ENCODE data around the gene BAX.
A peak's percentile ranks its signal among the peaks of the same experiment; 100 is the strongest.

BAX gene

DNA sequence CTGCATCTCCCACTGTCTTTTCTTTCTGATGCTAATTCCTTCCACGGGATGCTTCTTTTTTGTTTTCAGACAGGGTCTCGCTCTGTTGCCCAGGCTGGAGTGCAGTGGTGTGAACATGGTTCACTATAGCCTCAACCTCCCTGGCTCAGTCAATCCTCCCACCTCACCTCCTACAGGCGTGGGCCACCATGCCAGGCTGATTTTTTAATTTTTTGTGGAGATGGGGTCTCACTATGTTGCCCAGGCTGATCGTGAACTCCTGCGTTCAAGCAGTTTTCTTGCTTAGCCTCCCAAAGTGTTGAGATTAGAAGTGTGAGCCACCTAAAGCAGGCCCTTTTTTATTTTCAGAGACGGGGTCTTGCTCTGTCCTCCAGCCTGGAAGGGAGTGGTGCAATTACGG, 33.6 kb downstream of the BAX start:
- DNase-seq, result no peak

DNA sequence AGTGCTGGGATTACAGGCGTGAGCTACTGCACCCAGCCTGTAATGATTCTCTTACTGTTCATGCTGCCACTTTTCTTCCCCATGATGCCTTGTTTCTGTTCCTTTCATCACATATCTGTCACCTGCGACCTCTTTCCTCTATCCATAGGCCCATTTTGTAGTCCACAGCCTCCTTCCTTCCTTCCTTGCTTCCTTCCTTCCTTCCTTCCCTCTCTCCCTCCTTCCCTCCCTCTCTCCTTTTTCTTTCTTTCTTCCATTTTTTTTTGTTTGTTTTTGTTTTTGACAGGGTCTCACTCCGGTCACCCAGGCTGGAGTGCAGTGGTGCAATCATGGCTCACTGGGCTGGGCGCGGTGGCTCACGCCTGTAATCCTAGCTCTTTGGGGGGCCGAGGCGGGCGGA, 34.2 kb downstream of the BAX start:
- no peak for DNase-seq

DNA sequence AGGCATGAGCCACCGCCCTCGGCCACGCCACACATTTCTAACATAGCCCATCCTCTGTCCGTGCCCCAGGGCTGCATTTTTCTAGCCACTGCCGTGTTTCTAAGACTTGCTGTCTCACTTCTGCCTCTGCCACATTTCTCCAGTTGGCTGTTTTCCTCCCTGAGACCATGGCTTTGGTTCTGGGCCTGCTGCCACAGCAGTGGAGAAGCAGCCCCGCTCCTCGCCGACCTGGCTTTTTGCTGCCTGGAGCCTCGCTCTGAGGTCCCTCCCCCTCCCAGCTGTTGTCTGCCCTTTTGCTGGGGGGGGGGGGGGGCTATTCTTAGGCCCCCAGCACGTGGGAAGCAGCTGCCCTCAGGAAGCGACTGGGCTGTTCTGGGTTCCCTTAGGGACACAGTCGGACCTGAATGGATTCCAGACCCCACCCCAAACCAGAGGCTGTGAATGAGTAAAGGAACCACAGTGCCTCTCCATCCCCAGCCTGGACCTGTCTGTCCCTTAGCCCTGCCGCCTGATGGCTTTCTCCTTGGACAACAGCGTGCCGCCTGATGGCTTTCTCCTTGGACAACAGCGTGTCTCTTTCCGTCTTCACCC, 35.1 kb downstream of the BAX start:
- DNase-seq, result no peak

DNA sequence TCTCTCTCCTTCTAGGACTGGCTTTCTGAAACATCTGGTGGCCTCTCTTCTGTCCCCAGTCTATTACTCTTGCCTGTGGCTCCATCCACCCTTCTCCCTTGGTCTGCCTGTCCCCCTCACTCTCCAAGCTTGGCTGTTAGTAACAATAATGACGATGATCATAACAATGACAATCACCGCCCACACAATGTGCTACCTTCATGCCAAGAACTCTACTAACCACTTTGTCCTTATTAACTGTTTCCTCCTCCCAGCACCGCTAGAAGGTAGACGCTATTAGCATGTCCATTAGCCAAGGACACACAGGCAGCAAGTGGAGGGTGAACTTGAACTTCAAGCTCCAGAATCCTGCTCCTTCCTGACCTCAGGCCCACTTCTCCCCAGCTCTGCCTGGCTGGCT, 35.7 kb downstream of the BAX start:
- no peak for DNase-seq

DNA sequence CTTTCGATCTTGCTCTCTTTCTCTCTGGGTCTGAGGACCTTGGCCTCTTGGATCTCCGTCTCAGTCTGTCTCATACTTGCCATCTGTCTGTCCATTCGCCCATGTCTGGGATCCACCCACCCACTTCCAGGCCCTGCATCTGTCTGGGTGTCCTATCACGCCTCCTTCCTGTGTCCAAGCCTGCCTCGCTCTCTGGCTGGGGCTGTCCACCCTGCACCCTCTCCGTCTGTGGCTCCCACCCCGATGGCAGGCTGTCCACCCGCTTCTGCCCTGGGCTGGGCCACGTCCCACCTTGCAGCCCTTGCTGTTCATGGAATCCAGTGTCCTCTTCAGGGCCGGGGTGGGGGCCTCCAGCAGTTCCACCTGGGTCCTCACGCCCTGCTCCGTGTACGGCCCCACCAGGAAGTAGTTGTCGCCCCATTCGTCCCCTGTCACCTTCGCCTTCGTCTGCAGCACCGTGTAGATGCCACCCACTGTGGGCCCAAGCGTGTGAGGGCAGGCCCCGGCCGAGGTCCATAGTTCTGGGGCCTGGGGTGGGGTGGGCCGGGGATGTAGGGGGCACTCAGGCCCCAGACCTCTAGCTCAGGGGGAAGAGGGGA, 36.4 kb downstream of the BAX start:
- no peak for DNase-seq

DNA sequence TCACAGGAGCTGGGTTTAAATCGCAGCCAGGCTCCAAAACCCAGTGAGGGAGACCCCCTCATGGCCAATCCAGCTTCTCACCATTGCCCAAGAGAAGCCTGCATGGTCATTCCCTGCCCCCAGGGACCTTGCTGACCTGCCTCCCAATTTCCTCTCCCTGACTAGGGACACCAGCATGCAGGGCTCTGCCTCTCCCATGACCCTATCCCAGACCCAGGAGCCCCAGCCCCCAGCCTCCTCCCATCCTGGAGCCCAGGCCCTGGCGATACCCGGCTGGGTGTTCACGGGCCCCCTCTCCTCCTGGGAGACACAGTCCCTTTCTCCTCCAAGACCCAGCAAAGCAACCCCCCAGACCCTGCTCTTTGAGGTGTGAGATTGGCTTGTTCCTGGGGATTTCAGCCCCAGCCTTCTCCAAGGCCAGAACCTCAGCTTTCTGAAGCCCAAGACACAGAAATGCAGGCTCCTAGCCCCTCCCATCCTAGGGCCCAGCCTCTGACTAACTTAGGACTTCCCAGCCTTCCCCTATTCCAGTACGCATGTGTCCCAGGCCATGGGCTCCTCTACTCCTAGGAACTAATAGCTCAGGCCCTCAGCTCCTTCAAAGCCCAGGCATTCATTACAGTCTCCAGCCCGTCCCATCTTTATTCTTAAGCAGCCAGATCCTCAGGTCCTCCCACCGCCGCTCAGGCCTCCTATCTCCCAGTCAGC, 37.4 kb downstream of the BAX start:
- DNase-seq, result no peak

DNA sequence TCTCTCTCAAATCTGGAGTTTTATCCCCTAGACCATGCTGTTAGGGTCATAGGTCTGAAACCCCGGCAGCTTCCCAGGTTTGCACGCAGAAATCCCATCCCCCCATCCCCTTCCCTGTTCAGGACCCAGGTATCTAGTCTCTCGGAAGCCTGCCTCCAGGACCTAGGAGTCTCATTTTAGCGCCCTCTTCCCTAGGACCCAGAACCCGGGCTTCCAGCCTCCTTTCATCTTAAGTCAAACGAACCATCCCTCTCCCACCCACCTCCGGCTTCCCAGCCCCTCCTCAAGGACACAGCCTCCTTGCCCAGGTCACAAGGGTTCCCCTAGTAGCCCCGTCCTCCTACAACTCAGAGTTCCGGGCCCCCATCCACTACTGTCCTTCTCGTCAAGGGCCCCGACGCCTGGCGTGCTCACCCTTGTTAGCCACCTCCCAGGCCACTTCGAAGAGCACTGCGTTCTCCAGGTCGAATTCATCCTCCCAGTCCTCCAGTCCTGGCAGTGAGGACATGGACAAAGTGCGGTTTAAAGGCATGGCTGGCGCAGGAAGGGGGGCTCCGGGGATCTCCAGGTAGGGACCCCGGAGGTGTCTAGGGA, 38.0 kb downstream of the BAX start:
- no peak for DNase-seq

DNA sequence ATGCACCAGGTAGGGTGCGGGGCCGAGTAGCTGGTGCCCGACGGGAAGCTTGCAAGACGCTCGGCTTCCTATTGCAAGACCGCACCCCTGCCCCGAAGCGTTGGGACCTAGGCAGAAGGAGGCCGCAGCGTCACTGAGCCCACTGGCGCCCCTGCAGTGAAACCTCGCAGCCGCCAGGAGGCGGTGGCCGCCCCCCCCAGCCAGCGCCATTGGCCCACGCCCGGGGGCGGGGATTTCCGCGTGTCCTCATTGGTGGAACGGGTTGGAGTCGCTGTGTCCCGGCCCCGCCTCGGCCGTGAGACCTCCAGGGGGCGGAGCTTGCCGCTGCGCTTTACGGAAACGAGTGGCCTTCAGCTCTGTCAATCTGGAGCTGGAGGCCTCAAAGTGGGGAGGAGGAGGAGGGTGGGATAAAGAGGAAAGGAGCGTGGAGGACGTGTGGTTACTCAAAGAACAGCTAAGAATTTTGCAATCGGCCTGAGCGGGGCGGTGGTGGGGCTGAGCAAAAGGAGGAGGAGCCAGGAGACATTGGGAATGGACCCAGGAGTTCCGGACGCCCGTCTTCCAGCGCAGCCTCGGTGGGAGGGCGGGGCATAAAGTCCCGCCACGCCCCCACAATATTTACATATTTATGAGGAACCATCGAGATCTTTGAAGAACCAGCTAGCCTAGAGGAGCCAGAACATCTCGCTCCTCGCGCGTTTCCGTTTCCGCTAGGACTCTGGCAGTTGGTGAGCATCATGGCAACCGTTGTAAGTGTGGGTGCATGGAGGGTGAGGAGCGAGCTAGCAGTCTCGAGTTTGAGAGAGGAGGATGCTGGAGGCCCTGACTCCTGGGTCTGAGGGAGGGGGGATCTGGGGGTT, 38.7 kb downstream of the BAX start, which contains the start of the genes GYS1 and RUVBL2:
Gene GYS1 (minus strand): TSS at position 135 of the 860 bp plus-strand sequence. CDS start 197 bp downstream, outside the sequence.
Gene RUVBL2 (plus strand): TSS at position 713 of the 860 bp plus-strand sequence. CDS start 25 bp downstream, at position 738.
- DNase-seq, result peak; percentile 99 to 100 (median 99)

DNA sequence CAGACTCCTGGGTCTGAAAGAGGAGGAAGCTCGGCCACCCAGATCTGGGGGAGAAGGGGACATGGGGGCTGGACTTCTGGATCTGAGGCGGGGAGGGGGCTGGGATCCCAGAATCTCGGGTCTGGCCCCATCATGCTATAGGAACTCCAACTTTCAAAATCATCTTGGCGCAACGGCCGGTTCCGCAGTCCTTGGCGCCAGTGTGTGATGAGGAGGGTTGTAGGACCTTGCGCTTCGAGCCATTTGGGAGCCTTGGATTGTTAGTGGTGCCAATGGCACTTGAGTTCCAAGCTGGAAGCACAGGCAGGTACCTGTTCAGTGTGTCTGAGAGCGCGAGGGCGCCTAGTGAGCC, 39.3 kb downstream of the BAX start:
- DNase-seq, result no peak

DNA sequence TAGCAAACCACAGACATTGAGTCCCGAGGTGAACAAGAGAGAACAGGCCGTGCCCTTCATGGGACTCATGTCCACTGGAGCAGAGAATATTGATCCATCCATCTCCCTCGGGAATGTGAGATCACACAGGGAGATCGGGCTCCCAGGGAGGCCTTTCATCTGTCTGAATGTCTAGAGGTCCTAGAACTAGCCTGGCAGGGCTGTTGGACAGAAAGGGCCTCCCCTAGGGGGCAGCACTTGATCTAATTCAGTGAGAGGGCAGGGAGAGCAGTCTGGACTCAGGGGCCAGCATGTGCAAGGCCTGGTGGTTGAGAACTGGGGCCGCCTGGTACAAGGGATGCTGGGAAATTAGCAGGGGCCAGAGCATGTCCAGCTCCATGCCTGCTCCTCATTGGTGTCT, 43.3 kb downstream of the BAX start:
- peak in 2 of 5 donors; percentile 41 to 51 for DNase-seq

DNA sequence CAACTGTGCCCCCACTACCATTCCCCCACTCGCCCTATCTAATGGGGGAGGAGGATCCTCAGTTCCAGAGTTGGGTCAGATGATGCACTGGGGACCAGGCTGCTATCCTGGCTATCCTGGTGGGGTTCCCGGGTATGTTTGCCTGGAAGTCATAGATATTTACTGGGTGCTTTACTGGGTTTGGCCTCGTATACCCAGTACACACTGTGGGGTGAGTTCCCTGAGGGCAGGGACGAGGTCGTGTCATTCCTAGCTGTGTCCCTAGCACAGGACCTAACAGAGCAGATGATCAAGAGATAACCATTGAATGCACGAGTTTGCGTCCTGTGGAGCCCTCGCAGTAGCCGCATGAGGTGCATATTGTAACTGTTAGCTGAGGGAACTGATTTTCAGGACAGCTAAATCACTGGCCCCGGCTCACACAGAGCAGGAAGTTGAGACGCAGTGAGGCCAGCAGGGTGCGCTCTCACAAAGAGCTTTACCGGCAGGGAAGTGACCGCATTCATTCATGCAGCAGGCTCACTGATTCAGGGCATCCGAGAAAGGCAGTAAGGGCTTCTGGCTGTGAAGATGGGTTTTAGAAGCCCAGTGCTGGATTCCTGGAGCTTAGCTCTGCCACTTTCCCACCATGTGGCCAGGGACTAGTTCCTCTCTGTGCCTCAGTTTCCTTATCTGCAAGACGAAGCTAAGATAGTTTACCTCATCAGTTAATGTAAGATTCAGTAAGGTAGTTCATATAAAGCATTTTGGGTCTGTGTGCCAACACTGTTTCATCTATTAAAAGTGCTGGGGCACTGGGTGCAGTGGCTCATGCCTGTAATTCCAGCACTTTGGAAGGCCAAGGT, 45.0 kb downstream of the BAX start:
- peak; percentile 33 to 66 (median 51) for DNase-seq

DNA sequence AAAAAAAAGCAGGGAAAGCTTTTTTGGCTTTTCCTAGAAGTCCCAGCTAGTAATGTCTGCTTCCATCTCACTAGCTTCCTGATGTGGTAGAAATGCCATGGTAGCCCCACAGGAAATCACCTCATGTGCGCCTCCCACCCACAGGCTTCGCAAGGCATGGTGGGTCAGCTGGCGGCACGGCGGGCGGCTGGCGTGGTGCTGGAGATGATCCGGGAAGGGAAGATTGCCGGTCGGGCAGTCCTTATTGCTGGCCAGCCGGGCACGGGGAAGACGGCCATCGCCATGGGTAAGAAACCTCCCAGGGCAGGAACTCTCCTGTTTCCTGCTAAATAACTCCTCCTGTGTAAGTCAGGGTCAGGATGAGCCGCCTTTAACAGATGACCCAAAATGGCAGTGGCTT, 49.5 kb downstream of the BAX start:
- DNase-seq, result no peak

DNA sequence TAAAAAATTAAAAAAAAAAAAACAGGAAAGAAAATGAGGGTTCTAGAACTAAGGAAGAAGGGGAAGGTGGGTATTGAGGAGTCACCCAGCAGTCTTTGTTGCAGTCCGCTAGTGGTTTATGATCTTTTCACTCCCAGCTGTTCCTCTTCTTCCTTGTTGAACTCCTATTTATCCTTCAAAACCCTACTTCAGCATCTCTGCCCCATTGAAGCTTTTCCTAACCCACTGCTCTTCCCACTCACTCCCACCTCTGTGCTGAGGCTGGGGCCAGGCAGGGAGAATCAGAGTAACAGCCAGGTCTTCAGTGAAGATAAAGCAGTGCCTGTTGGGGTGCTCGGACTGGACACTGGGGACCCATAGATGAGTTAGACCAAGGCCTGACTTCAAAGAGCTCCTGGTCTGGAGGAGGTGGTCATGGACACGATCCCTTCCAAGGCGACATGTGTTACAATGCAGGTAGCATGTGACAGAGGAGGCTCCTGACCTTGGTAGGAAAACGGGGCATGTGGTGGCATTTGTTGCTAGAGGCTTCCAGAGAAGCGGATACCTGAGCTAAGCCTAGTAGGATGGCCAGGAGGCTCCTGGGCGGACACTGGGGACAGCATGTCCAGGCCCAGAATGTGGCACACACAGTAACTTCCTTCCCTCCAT, 50.4 kb downstream of the BAX start:
- DNase-seq, result no peak

DNA sequence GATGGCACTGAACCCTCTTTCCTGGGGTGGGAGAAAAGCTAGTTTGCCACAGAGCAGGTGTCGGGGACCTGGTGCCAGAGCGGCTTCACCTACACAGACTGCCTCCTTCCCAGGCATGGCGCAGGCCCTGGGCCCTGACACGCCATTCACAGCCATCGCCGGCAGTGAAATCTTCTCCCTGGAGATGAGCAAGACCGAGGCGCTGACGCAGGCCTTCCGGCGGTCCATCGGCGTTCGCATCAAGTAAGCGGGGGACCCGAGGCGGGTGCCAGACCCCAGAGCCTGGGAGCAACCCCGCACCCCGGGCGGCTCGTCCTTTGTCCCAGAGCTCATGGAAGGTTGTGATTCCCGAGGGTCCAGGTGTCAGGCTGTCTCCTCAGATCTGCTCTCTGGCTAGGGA, 52.2 kb downstream of the BAX start:
- DNase-seq, result no peak

DNA sequence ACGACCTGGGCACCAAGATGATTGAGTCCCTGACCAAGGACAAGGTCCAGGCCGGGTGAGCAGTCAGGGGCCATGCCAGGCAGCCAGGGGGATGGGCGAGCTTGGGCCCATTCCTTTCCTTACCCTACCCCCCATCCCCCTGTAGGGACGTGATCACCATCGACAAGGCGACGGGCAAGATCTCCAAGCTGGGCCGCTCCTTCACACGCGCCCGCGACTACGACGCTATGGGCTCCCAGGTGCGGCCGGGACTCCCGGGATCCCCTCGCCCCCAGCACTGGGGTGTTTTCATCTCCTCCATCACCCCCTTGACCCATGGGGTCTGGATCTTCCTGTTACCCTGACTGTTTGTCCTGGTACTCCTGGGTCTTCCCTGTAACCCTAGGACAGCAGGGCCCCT, 55.2 kb downstream of the BAX start:
- no peak for DNase-seq

DNA sequence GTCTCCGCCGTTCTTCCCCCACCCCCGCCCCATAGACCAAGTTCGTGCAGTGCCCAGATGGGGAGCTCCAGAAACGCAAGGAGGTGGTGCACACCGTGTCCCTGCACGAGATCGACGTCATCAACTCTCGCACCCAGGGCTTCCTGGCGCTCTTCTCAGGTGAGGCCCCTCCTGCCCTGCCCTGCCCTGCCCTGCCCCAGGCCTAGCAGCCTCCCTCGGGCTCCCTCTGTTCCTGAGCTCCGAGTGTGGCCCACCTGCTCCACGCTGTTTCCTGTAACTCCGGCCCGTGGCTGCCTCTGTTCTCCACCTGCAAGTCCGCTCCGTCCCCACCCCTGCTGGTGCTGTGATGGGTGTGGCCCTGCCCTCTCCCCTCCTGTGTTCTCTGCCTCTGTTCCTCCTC, 55.8 kb downstream of the BAX start:
- no peak for DNase-seq

DNA sequence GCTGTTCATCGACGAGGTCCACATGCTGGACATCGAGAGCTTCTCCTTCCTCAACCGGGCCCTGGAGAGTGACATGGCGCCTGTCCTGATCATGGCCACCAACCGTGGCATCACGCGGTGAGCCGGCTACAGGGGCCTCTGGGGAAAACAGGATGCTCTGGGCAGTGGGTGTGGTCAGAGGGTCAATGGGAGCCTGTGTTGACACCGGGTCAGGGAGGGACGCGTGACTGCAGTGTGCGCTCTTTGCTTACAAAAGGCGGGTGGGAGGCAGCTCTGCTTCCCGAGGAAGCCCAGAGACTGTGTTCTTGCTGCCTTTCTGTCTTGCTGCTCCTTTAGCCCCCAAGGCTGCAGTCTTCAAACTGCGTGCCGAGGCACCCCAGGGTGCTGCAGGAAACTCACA, 56.5 kb downstream of the BAX start:
- DNase-seq, result no peak

All from T-helper 1 cell (primary cell).